ENCODE results near the gene PRRT2. TPM values are rescaled to one million over a fixed set of nuclear protein-coding genes. Genes with fewer than 3 reads are reported as not detected.

Gene PRRT2
- 7.0 and 8.0 TPM in 2 replicates for total RNA-seq
- 11.1 and 23.9 TPM in 2 replicates for polyA plus RNA-seq

GRCh38 chr16:29811896-29812665, at the start of gene PRRT2:
Gene PRRT2 (plus strand): TSS chr16:29812193. CDS start chr16:29813055, 862 bp downstream.
- H3K36me3 ChIP-seq (replicated peaks; ENCODE audit: insufficient read depth, low read depth), result no peaks in the 10 kb centered on the region
- no peaks in the 10 kb centered on the region for H3K9me3 ChIP-seq (ENCODE audit: low read depth)
- peak within 1 kb of the TSS; percentile 29 for H2AFZ ChIP-seq
- peak; percentile 85 for DNase-seq (ENCODE audit: low spot score)
- H3K27me3 ChIP-seq, result no peaks in the 10 kb centered on the region
- peaks cover 47% of the 10 kb centered on the region for H3K79me2 ChIP-seq
- no peaks in the 10 kb centered on the region for H3K9me2 ChIP-seq (replicated peaks; ENCODE audit: insufficient read depth)
- H3K4me3 ChIP-seq, result peak within 1 kb of the TSS; percentile 37
- WGBS (ENCODE audit: low lambda C conversion rate, missing lambda C conversion rate), result 0% methylated on average over 32 of the region's 69 CpGs
- H4K20me1 ChIP-seq (ENCODE audit: insufficient read depth, poor library complexity, severe bottlenecking), result peaks cover 24% of the 10 kb centered on the region
- H3K27ac ChIP-seq, result peak within 1 kb of the TSS; percentile 93
- H3K4me1 ChIP-seq (ENCODE audit: insufficient read depth), result peaks cover 43% of the 10 kb centered on the region
- peak within 1 kb of the TSS; percentile 91 for H3K4me2 ChIP-seq
- TF ChIP-seq CTCF (IDR thresholded peaks at IDR 0.05; ENCODE audit: poor library complexity) (no peak), EZH2 (IDR thresholded peaks at IDR 0.05; ENCODE audit: borderline replicate concordance) (no peak), EZH2phosphoT487 (IDR thresholded peaks at IDR 0.05; ENCODE audit: low read depth, severe bottlenecking, unreplicated experiment) (no peak)

GRCh38 chr16:29763326-29763725, 48.7 kb upstream of the PRRT2 start:
- 91% methylated on average over 6 of the region's 6 CpGs for WGBS (ENCODE audit: low lambda C conversion rate, missing lambda C conversion rate)
- Histone ChIP-seq H3K9me3 (ENCODE audit: low read depth) (no peaks in the 10 kb centered on the region), H3K27ac (no peak overlapping the region), H3K4me3 (no peak overlapping the region), H3K79me2 (no peaks in the 10 kb centered on the region), H3K27me3 (no peaks in the 10 kb centered on the region), H4K20me1 (ENCODE audit: insufficient read depth, poor library complexity, severe bottlenecking) (no peaks in the 10 kb centered on the region), H2AFZ (no peak overlapping the region), H3K4me1 (ENCODE audit: insufficient read depth) (peaks cover 8% of the 10 kb centered on the region), H3K9me2 (replicated peaks; ENCODE audit: insufficient read depth) (no peaks in the 10 kb centered on the region), H3K36me3 (replicated peaks; ENCODE audit: insufficient read depth, low read depth) (no peaks in the 10 kb centered on the region), H3K4me2 (no peak overlapping the region)
- no peak for TF ChIP-seq EZH2phosphoT487 (IDR thresholded peaks at IDR 0.05; ENCODE audit: low read depth, severe bottlenecking, unreplicated experiment)
- no peak for TF ChIP-seq EZH2 (IDR thresholded peaks at IDR 0.05; ENCODE audit: borderline replicate concordance)
- no peak for TF ChIP-seq CTCF (IDR thresholded peaks at IDR 0.05; ENCODE audit: poor library complexity)
- DNase-seq (ENCODE audit: low spot score), result no peak

- Histone ChIP-seq H3K27me3 (no peaks in the 10 kb centered on the region), H3K9me2 (replicated peaks; ENCODE audit: insufficient read depth) (no peaks in the 10 kb centered on the region), H2AFZ (no peak overlapping the region), H3K27ac (no peak overlapping the region), H3K4me1 (ENCODE audit: insufficient read depth) (peaks cover 5% of the 10 kb centered on the region), H3K36me3 (replicated peaks; ENCODE audit: insufficient read depth, low read depth) (no peaks in the 10 kb centered on the region), H3K4me3 (no peak overlapping the region), H3K79me2 (no peaks in the 10 kb centered on the region), H3K4me2 (peak overlapping the region; percentile 17), H4K20me1 (ENCODE audit: insufficient read depth, poor library complexity, severe bottlenecking) (no peaks in the 10 kb centered on the region), H3K9me3 (ENCODE audit: low read depth) (no peaks in the 10 kb centered on the region)
- TF ChIP-seq EZH2phosphoT487 (IDR thresholded peaks at IDR 0.05; ENCODE audit: low read depth, severe bottlenecking, unreplicated experiment) (no peak), CTCF (IDR thresholded peaks at IDR 0.05; ENCODE audit: poor library complexity) (no peak), EZH2 (IDR thresholded peaks at IDR 0.05; ENCODE audit: borderline replicate concordance) (no peak)
- 62% methylated on average over 15 of the region's 15 CpGs for WGBS (ENCODE audit: low lambda C conversion rate, missing lambda C conversion rate)
- DNase-seq (ENCODE audit: low spot score), result peak; percentile 42
Observed at GRCh38 chr16:29765167-29766032, 46.6 kb upstream of the PRRT2 start.
